ENCODE measurements around the gene ANTXR2.

The ANTXR2 gene

GRCh38 chr4:80081566-80081965, 8.5 kb upstream of the ANTXR2 start:
- Histone ChIP-seq H3K27ac (no peak overlapping the region), H3K27me3 (replicated peaks) (no peaks in the 10 kb centered on the region), H3K36me3 (replicated peaks) (no peaks in the 10 kb centered on the region), H3K4me3 (ENCODE audit: low read depth, low read length) (no peak overlapping the region)
- no peak for DNase-seq
- TF ChIP-seq, protein P1, sequence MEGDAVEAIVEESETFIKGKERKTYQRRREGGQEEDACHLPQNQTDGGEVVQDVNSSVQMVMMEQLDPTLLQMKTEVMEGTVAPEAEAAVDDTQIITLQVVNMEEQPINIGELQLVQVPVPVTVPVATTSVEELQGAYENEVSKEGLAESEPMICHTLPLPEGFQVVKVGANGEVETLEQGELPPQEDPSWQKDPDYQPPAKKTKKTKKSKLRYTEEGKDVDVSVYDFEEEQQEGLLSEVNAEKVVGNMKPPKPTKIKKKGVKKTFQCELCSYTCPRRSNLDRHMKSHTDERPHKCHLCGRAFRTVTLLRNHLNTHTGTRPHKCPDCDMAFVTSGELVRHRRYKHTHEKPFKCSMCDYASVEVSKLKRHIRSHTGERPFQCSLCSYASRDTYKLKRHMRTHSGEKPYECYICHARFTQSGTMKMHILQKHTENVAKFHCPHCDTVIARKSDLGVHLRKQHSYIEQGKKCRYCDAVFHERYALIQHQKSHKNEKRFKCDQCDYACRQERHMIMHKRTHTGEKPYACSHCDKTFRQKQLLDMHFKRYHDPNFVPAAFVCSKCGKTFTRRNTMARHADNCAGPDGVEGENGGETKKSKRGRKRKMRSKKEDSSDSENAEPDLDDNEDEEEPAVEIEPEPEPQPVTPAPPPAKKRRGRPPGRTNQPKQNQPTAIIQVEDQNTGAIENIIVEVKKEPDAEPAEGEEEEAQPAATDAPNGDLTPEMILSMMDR (IDR thresholded peaks at IDR 0.05; ENCODE audit: low read depth, low read length, missing control alignments) = no peak
- in situ Hi-C loops (cut with HindIII; ENCODE audit: low pct_ligation_motif_present, low sequenced_read_pairs) = no loop called here

DNA sequence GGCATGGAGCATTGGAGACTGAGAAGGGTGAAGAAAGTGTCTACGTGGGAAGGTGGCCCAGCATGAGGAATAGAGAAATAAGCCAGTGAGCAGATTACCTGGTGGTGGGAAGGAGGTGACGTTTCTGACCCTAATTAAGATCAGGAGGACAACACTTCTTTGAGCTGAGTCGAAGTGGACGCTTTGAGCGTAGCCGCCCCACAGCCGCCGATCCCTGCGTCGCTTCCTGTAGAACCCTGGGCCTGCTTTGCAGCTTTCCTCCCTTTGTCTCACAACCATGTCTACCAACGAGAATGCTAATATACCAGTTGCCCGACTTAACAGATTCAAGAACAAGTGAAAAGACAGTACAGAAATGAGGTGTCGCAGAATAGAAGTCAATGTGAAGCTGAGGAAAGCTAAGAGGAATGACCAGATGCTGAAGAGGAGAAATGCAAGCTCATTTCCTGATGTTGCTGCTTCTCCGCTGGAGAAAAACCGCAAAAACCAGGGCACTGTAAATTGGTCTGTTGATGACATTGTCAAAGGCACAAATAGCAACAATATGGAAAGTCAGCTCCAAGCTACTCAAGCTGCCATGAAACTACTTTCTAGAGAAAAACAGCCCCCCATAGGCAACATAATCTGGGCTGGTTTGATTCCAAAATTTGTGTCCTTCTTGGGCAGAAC, 6.4 kb upstream of the ANTXR2 start:
- Histone ChIP-seq H3K27ac (no peak overlapping the region), H3K27me3 (replicated peaks) (no peaks in the 10 kb centered on the region), H3K36me3 (replicated peaks) (no peaks in the 10 kb centered on the region), H3K4me3 (ENCODE audit: low read depth, low read length) (no peak overlapping the region)
- TF ChIP-seq, protein P1 (IDR thresholded peaks at IDR 0.05; ENCODE audit: low read depth, low read length, missing control alignments) = no peak
- DNase-seq = no peak
- in situ Hi-C loops (cut with HindIII; ENCODE audit: low pct_ligation_motif_present, low sequenced_read_pairs) = no loop called here

GRCh38 chr4:80078346-80079092, 5.5 kb upstream of the ANTXR2 start:
- no peak for DNase-seq
- in situ Hi-C loops (cut with HindIII; ENCODE audit: low pct_ligation_motif_present, low sequenced_read_pairs) = no loop called here
- H3K4me3 ChIP-seq (ENCODE audit: low read depth, low read length) = no peak overlapping the region
- H3K36me3 ChIP-seq (replicated peaks) = no peaks in the 10 kb centered on the region
- H3K27ac ChIP-seq = peak overlapping the region; percentile 13
- TF ChIP-seq, protein P1 (IDR thresholded peaks at IDR 0.05; ENCODE audit: low read depth, low read length, missing control alignments) = no peak
- H3K27me3 ChIP-seq (replicated peaks) = no peaks in the 10 kb centered on the region

GRCh38 chr4:80077639-80078038, 4.6 kb upstream of the ANTXR2 start:
- Histone ChIP-seq H3K27me3 (replicated peaks) (no peaks in the 10 kb centered on the region), H3K36me3 (replicated peaks) (peaks cover 2% of the 10 kb centered on the region), H3K27ac (peak overlapping the region; percentile 13), H3K4me3 (ENCODE audit: low read depth, low read length) (no peak overlapping the region)
- TF ChIP-seq, protein P1 (IDR thresholded peaks at IDR 0.05; ENCODE audit: low read depth, low read length, missing control alignments) = no peak
- in situ Hi-C loops (cut with HindIII; ENCODE audit: low pct_ligation_motif_present, low sequenced_read_pairs) = no loop called here
- peak; percentile 44 for DNase-seq

GRCh38 chr4:80076681-80077080, 3.7 kb upstream of the ANTXR2 start:
- no peaks in the 10 kb centered on the region for H3K27me3 ChIP-seq (replicated peaks)
- peaks cover 6% of the 10 kb centered on the region for H3K36me3 ChIP-seq (replicated peaks)
- TF ChIP-seq, protein P1 (IDR thresholded peaks at IDR 0.05; ENCODE audit: low read depth, low read length, missing control alignments) = no peak
- H3K27ac ChIP-seq = no peak overlapping the region
- in situ Hi-C loops (cut with HindIII; ENCODE audit: low pct_ligation_motif_present, low sequenced_read_pairs) = no loop called here
- no peak overlapping the region for H3K4me3 ChIP-seq (ENCODE audit: low read depth, low read length)
- DNase-seq = no peak
